Measurements from ENCODE around the gene UGCG.
A peak's percentile ranks its signal among the peaks of the same experiment; 100 is the strongest.
"Not testable (repeated sequence)": the region's sequence is repeated elsewhere in the genome, so short reads cannot be mapped to it uniquely, and the experiment has no call there.

Gene UGCG

DNA sequence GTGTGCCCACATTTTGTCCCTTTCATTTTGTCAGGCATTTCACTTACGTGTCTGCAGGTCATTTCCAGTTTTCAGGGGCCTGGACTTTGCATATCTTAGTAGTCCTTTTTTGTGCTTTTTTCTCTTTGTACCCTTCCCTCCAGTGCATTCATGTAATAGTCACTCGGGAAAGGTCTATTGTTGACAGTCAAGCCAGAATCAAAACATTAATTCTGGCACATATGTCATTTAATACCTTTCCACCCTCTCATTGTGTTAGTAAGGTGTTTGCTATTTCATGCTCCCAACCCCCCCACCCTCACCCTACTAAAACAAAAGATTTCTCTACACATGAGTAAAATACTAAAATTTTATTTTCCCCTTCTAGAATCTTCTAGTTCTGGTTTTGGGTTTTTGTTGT is 42.7 kb downstream of the UGCG start:
- no peak for DNase-seq

GRCh38 chr9:111940697-111941096 is 44.1 kb downstream of the UGCG start:
- no peak for TF ChIP-seq GATA1 (IDR thresholded peaks at IDR 0.05; ENCODE audit: low read depth, low read length)
- no peak for TF ChIP-seq POLR2A (IDR thresholded peaks at IDR 0.05; ENCODE audit: low read length)

More for the DNA sequence above, 42.7 kb downstream of the UGCG start:
- TF ChIP-seq GATA1 (IDR thresholded peaks at IDR 0.05; ENCODE audit: low read depth, low read length) (no peak), POLR2A (IDR thresholded peaks at IDR 0.05; ENCODE audit: low read length) (no peak)

DNA sequence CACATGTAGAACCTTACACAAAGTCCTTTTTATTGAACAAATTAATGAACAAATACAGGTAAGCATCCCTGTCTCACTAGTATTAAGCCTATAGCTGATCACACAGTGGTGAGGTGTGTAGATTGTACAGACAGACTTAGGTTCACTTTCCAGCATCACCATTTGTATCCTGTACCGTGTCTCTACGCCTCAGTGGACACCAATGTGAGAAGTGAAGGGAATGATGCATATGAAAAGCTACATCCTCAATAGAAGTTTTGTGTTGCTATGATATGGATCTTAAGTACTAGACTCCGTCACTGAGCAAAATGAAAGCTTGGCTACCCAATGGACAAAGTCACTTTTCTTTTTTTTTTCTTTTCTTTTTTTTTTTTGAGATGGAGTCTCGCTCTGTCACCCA is 46.6 kb downstream of the UGCG start:
- DNase-seq: no peak
- no peak for TF ChIP-seq GATA1 (IDR thresholded peaks at IDR 0.05; ENCODE audit: low read depth, low read length)
- TF ChIP-seq POLR2A (IDR thresholded peaks at IDR 0.05; ENCODE audit: low read length): no peak

More at GRCh38 chr9:111940697-111941096, 44.1 kb downstream of the UGCG start:
- no peak for DNase-seq

GRCh38 chr9:111943746-111944145 is 47.1 kb downstream of the UGCG start:
- TF ChIP-seq POLR2A (IDR thresholded peaks at IDR 0.05; ENCODE audit: low read length) (no peak), GATA1 (IDR thresholded peaks at IDR 0.05; ENCODE audit: low read depth, low read length) (no peak)
- no peak for DNase-seq

GRCh38 chr9:111944241-111944866 is 47.7 kb downstream of the UGCG start:
- DNase-seq: no peak
- TF ChIP-seq GATA1 (IDR thresholded peaks at IDR 0.05; ENCODE audit: low read depth, low read length) (no peak), POLR2A (IDR thresholded peaks at IDR 0.05; ENCODE audit: low read length) (no peak)

DNA sequence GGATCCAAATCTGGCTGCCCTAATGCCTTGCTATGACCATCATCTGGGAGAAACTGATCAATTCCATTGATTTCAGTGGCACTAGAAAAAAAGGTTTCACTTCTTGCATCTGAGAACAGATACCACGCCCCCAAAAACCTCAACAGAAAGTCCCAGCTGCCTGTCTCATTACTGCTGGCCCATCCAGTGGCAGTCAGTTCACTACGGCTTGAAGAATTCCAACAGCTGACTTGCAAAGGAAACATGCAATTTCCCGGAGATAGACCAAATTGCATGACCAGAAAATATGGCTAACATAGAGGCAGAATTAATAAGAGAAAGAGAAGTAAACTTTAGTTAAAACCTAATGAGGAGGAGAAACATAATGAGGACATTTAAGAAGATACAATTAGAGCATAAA is 48.6 kb downstream of the UGCG start:
- TF ChIP-seq POLR2A (IDR thresholded peaks at IDR 0.05; ENCODE audit: low read length): no peak
- TF ChIP-seq GATA1 (IDR thresholded peaks at IDR 0.05; ENCODE audit: low read depth, low read length): no peak

GRCh38 chr9:111948109-111948508 is 51.5 kb downstream of the UGCG start:
- DNase-seq: not testable (repeated sequence)

More for the DNA sequence above, 48.6 kb downstream of the UGCG start:
- DNase-seq: no peak

- DNase-seq: no peak
- TF ChIP-seq POLR2A (IDR thresholded peaks at IDR 0.05; ENCODE audit: low read length) (no peak), GATA1 (IDR thresholded peaks at IDR 0.05; ENCODE audit: low read depth, low read length) (no peak)
Measured at GRCh38 chr9:111948951-111949350, 52.3 kb downstream of the UGCG start.

DNA sequence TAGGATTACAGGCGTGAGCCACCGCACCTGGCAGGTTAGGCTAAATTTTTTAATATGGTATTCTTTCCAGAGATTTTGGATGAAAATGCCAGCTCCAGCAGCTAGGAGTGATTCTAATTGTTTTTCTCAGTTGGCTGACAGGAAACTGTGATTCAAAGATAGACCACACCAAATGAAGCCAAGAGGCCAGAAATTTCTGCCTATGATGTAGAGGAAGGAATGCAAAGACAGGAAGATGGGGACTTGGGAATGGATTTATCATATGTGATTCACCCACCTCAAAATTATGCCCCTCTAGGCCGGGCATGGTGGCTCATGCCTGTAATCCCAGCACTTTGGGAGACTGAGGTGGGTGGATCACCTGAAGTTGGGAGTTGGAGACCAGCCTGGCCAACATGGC is 53.3 kb downstream of the UGCG start:
- DNase-seq: no peak
- TF ChIP-seq GATA1 (IDR thresholded peaks at IDR 0.05; ENCODE audit: low read depth, low read length) (no peak), POLR2A (IDR thresholded peaks at IDR 0.05; ENCODE audit: low read length) (no peak)

- TF ChIP-seq GATA1 (IDR thresholded peaks at IDR 0.05; ENCODE audit: low read depth, low read length) (no peak), POLR2A (IDR thresholded peaks at IDR 0.05; ENCODE audit: low read length) (no peak)
- DNase-seq: no peak
Measured at GRCh38 chr9:111952559-111952958, 55.9 kb downstream of the UGCG start.

- DNase-seq: no peak
- TF ChIP-seq GATA1 (IDR thresholded peaks at IDR 0.05; ENCODE audit: low read depth, low read length) (no peak), POLR2A (IDR thresholded peaks at IDR 0.05; ENCODE audit: low read length) (no peak)
Measured at GRCh38 chr9:111953444-111953843, 56.8 kb downstream of the UGCG start.

GRCh38 chr9:111955048-111955447 is 58.4 kb downstream of the UGCG start:
- no peak for TF ChIP-seq POLR2A (IDR thresholded peaks at IDR 0.05; ENCODE audit: low read length)
- no peak for TF ChIP-seq GATA1 (IDR thresholded peaks at IDR 0.05; ENCODE audit: low read depth, low read length)
- no peak for DNase-seq

DNA sequence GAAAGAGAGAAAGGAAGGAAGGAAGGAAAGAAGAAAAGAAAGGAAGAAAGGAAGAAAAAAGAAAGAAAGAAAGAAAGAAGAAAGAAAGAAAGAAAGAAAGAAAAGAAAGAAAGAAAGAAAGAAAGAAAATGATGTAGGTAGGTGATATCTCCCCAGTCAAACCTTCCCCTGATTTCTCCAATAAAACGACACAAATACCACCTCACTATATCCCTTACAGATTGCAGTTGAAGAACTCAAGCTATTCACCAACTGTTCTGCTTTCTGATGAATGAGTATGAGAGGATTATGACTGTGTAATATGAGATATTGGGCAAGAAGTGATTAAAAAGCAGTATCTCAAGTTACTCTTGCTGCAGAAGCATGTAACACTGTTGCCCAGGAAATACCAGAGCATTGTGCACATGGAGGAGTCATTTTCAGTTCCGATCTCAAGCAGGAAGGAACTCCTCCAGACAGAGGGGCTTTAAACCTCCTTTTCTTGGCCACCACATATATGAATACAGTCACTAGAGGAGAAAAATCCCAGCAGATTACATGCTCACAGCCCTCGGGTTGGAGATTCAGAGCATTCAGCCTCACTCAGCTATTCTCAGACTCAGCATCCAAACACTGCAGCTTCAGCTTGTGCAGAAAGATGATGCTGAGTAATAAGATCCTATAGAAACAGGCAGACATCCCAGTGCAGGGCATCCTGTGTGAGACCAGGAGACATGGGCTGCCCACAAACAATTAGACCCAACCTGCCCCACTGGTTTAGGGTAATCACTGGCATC is 61.4 kb downstream of the UGCG start:
- TF ChIP-seq GATA1 (IDR thresholded peaks at IDR 0.05; ENCODE audit: low read depth, low read length): no peak
- no peak for TF ChIP-seq POLR2A (IDR thresholded peaks at IDR 0.05; ENCODE audit: low read length)

GRCh38 chr9:111959468-111960359 is 63.1 kb downstream of the UGCG start:
- TF ChIP-seq GATA1 (IDR thresholded peaks at IDR 0.05; ENCODE audit: low read depth, low read length): no peak
- no peak for TF ChIP-seq POLR2A (IDR thresholded peaks at IDR 0.05; ENCODE audit: low read length)
- DNase-seq: peak; percentile 15 to 33

More for the DNA sequence above, 61.4 kb downstream of the UGCG start:
- DNase-seq: no peak

DNA sequence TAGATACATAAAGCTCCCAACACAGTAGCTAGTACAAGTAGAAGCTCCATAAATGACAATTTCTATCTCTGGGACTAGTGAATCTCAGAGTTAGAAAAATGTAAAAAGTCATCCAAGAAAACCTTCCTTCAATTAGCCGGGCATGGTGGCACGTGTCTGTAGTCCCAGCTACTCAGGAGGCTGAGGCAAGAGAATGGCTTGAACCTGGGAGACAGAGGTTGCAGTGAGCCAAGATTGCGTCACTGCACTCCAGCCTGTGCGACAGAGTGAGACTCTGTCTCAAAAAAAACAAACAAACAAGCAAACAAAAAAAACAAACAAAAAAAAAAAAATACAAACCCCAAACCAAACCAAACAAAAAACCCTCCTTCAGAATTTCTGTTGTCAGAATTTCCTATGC is 63.9 kb downstream of the UGCG start:
- DNase-seq: not testable (repeated sequence)
